Measurements from ENCODE around the gene YTHDC1. TPM values are rescaled to one million over a fixed set of nuclear protein-coding genes. Genes with fewer than 3 reads are reported as not detected.

Gene YTHDC1
- total and polyA plus RNA-seq, 5 experiments from 2014 or later, result 22.4 to 261 (median 39.3) TPM

DNA sequence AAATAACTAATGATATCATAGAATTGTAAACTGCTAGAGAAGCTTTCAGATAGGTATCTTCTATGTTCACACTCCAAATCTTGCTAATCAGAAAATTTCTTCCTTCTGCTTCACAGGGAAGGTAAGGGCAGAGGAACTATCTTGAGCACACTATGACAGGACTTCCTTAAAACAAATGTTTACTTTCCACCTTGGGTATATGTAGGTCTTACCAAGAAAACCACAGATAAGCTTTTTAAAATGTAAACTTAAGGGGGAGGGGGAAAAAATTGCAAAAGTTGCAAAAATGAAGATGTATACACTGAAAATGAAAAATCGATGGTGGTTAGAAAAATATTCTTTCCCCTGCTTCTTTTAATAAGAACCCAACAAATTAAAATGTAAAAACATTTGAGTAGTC lies 30.9 kb downstream of the YTHDC1 start:
- POLR2A ChIA-PET, result no interaction called here

DNA sequence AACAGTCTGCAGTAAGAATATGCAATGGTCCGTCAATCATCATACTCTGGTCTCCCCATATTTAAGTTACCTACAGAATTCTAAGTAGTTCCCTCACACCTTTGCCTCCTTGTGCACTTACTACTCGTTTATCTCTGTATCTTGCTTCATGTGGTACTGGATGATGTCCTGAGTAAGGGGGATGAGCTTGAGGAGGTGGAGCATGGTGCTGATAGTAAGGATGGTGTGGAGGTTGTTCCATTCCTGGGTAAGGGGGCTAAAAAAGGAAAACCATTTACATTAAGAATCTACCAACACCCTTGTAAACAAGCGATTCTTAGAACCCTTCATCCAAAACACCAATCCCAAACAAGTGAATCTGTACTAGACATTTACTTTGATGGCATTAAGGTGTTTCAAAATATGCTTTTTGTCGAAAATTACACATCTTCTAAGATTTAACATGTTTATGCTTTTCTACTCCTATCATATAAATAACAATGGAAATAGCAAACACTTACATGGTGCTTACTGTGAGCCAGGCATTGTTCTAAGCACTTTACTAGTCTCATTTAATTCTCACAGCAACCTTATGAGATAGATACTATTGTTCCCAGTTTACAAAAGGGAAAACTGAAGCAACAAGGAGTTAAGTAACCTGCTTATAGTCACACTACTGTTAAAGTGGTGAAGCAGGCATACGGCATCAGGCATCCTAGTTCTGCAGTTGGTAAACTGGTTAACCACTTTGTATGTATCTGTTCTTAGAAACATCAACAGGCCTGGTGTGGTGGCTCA lies 33.5 kb downstream of the YTHDC1 start:
- Mint-ChIP-seq H3K4me3 (no peak overlapping the region), H3K27me3 (no peaks in the 10 kb centered on the region), H3K27ac (peak overlapping the region in 7 of 10 donors; percentile 29 to 76 (median 66)), H3K36me3 (peaks cover 15 to 84% (median 25%) of the 10 kb centered on the region in 3 donors), H3K4me1 (peaks cover 2 to 8% (median 6%) of the 10 kb centered on the region in 4 donors), H3K9me3 (no peaks in the 10 kb centered on the region)
- no peak for DNase-seq
- POLR2A ChIA-PET, result no interaction called here
- ATAC-seq, result no peak

More for the DNA sequence above, 30.9 kb downstream of the YTHDC1 start:
- no peak for ATAC-seq
- Mint-ChIP-seq H3K4me3 (no peak overlapping the region), H3K27ac (peak overlapping the region in 6 of 10 donors; percentile 52 to 79 (median 65)), H3K9me3 (no peaks in the 10 kb centered on the region), H3K27me3 (no peaks in the 10 kb centered on the region), H3K36me3 (peaks cover 16 to 88% (median 17%) of the 10 kb centered on the region in 3 donors), H3K4me1 (peaks cover 2 to 13% (median 8%) of the 10 kb centered on the region in 4 donors)
- DNase-seq, result no peak

DNA sequence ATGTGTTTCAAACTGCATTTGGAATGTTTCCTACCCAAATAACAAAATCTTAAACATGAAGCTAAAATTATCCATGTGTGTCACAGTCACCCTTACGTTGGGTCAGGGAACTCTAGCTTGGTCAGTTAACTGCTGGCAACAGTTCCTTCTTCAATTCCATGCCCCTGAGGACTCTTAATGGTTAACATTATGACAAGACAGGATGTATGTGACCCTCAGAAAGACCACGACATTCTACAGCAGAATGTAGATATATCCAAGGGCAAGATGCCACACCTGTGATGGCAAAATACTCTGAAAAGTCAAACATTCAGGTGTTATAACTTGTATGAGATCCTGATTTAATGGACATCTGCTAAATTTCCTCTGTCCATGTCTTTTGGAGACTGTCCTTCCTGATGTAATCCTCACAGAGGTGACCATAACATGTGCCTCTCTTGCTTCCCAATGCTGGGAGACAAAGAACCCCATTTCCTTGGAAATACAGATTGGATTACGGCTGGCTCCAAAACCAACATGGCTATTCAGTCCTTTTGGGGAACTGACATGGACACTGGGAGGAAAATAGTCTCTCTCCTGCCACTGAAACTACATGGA lies 39.1 kb downstream of the YTHDC1 start:
- Mint-ChIP-seq H3K9me3 (no peaks in the 10 kb centered on the region), H3K4me1 (peaks cover 0 to 3% (median 0%) of the 10 kb centered on the region in 4 donors), H3K4me3 (no peak overlapping the region), H3K36me3 (peaks cover 11 to 36% (median 25%) of the 10 kb centered on the region in 3 donors), H3K27me3 (peaks cover 0 to 19% (median 2%) of the 10 kb centered on the region in 5 donors), H3K27ac (no peak overlapping the region)
- ATAC-seq (no peak), DNase-seq (no peak)
- POLR2A ChIA-PET, result no interaction called here

DNA sequence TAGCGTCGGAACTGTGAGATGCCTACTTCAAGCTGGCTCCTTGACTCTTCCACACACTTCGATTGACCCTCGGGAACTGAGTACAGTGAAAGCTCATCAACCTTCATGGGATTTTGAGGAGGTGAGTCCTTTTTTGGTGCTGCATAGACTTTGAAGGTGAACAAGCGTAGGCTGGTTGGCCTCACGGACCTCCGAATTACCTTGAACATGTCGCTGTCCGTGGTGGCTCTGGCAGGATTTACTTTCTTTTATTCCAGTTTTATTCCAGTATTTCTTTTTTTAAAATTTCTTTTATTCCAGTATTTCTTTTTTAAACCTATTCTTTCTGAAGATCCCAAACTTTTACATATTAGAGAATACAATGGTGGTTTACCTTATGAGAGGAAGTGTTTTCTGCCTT lies 45.2 kb downstream of the YTHDC1 start:
- H3K36me3 Mint-ChIP-seq, result no peaks in the 10 kb centered on the region
- no peak overlapping the region for H3K27ac Mint-ChIP-seq
- H3K4me1 Mint-ChIP-seq, result peaks cover 0 to 3% (median 0%) of the 10 kb centered on the region in 4 donors
- ATAC-seq (no peak), DNase-seq (no peak)
- no peaks in the 10 kb centered on the region for H3K9me3 Mint-ChIP-seq
- H3K4me3 Mint-ChIP-seq, result no peak overlapping the region
- peaks cover 8 to 35% (median 10%) of the 10 kb centered on the region in 5 donors for H3K27me3 Mint-ChIP-seq
- POLR2A ChIA-PET, result no interaction called here

DNA sequence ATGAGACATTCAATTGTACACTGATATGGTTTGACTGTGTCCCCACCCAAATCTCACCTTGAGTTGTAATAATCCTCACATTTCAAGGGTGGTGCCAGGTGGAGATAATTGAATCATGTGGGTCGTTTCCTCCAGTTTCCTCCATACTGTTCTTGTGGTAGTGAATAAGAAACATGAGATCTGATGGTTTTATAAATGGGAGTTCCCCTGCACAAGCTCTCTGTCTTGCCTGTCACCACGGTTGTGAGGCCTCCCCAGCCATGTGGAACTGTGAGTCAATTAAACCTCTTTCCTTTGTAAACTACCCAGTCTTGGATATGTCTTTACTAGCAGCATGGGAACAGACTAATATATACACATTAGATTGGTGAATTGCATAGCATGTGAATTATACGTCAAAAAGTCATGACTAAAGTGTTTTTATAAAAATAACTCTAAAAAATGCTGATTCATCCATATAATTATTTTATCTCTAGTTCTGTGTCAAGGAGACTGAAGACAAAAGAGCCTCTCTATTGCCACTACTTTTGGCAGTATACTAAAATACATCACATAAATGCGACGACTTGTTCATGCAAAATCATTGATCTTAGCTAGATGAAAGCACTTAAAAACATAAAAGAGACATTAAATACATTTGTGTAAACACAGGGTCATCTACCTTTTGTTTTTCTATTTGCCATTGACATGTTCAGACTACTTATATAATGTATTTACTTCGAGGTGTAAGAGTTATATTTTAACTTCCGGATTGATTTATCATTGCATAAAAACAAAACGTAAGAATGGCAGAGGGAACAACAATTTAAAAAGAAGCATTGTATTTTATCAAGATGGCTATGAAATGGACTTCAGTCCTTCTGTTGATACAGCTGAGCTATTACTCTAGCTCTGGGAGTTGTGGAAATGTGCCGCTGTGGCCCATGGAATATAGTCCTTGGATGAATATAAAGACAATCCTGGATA lies 50.1 kb downstream of the YTHDC1 start:
- no peak for DNase-seq
- peaks cover 0 to 16% (median 0%) of the 10 kb centered on the region in 9 donors for H3K9me3 Mint-ChIP-seq

DNA sequence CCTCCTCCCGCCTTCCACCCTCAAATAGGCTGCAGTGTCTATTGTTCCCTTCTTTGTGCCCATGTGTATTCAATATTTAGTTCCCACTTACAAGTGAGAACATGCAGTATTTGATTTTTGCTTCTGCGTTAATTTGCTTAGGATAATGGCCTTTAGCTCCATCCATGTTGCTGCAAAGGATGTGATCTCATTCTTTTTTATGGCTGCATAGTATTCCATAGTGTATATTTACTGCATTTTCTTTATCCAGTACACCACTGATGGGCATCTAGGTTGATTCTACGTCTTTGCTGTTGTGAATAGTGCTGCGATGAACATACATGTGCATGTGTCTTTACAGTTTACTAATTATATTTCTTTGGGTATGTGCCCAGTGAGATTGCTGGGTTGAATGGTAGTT lies 52.8 kb downstream of the YTHDC1 start:
- POLR2A ChIA-PET, result no interaction called here
- H3K4me3 Mint-ChIP-seq, result no peak overlapping the region
- no peak overlapping the region for H3K27ac Mint-ChIP-seq
- peaks cover 0 to 14% (median 5%) of the 10 kb centered on the region in 5 donors for H3K27me3 Mint-ChIP-seq
- H3K9me3 Mint-ChIP-seq, result peaks cover 0 to 18% (median 2%) of the 10 kb centered on the region in 9 donors
- peaks cover 0 to 4% (median 1%) of the 10 kb centered on the region in 3 donors for H3K36me3 Mint-ChIP-seq
- no peak for DNase-seq
- no peaks in the 10 kb centered on the region for H3K4me1 Mint-ChIP-seq
- ATAC-seq, result no peak

More for the DNA sequence above, 50.1 kb downstream of the YTHDC1 start:
- Mint-ChIP-seq H3K4me3 (no peak overlapping the region), H3K27ac (no peak overlapping the region), H3K4me1 (no peaks in the 10 kb centered on the region), H3K36me3 (peaks cover 0 to 4% (median 1%) of the 10 kb centered on the region in 3 donors), H3K27me3 (peaks cover 7 to 22% (median 10%) of the 10 kb centered on the region in 5 donors)
- POLR2A ChIA-PET, result no interaction called here
- ATAC-seq, result peak in 1 of 2 donors; percentile 23

DNA sequence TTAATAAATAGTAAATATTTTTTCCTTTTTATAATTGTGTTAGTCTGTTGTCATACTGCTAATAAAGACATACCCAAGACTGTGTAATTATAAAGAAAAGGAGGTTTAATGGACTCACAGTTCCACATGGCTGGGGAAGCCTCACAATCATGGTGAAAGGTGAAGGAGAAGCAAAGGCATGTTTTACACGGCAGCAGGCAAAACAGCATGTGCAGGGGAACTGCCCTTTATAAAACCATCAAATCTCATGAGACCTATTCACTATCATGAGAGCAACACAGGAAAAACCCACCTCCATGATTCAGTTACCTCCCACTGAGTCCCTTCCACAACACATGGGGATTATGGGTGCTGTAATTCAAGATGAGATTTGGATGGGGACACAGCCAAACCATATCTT lies 58.6 kb downstream of the YTHDC1 start:
- no peaks in the 10 kb centered on the region for H3K36me3 Mint-ChIP-seq
- POLR2A ChIA-PET, result no interaction called here
- no peak for ATAC-seq

DNA sequence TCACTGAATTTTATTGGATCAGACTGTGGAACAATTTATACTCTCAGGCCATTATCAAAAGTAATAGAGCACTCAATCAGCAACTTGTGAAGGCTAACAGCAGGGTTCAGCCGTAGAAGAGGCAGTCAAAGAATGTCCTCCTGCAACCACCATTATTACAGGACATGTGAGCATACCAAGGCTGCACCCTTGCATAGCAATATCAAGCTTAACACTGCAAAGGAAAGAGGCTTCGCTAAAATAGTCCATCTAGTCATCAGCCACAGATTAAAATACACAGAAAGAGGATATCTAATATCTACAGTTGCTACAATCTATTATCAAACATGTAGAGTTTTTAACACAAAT lies 61.5 kb downstream of the YTHDC1 start:
- H3K27ac Mint-ChIP-seq, result no peak overlapping the region
- ATAC-seq (no peak), DNase-seq (no peak)
- POLR2A ChIA-PET, result no interaction called here
- no peak overlapping the region for H3K4me3 Mint-ChIP-seq
- no peaks in the 10 kb centered on the region for H3K4me1 Mint-ChIP-seq
- H3K9me3 Mint-ChIP-seq, result peaks cover 0 to 17% (median 8%) of the 10 kb centered on the region in 9 donors
- H3K36me3 Mint-ChIP-seq, result no peaks in the 10 kb centered on the region
- peaks cover 0 to 7% (median 0%) of the 10 kb centered on the region in 5 donors for H3K27me3 Mint-ChIP-seq

More for the DNA sequence above, 58.6 kb downstream of the YTHDC1 start:
- no peaks in the 10 kb centered on the region for H3K4me1 Mint-ChIP-seq
- H3K9me3 Mint-ChIP-seq, result peaks cover 0 to 17% (median 8%) of the 10 kb centered on the region in 9 donors
- no peak overlapping the region for H3K27ac Mint-ChIP-seq
- DNase-seq, result no peak
- peaks cover 0 to 14% (median 6%) of the 10 kb centered on the region in 5 donors for H3K27me3 Mint-ChIP-seq
- H3K4me3 Mint-ChIP-seq, result no peak overlapping the region

DNA sequence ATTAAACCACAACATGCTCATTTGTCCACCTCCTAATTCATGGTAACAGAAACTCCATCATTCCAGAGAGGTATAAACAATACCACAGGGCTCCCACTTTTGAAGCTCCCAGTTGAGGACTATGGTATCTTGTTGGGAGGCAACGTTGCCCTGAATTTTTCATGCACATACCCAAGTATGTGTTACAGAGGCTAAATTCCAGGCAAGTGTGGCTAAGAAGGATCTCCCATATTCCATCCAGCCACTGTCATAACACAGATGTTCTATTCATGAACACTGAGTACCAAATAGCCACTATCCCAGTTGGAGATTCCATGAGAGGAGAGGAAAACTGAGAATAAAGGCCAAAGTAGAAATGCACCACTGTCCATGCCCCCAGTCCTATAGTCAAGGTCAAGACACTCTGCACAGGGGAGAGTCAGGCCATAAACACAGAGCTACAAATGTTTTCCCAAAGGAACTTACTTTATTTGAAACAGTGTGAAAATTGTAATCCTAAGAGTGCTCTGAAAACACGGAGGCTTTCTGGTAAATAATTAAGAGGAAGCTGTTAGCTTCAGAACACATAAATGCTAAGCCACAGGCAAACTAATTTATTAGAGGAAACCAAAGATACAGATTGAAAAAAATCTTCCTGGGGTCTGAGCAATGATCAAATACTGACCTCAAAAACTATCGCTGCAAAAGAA lies 62.0 kb downstream of the YTHDC1 start:
- DNase-seq, result no peak
- H3K4me1 Mint-ChIP-seq, result no peaks in the 10 kb centered on the region
- no peak for ATAC-seq
- H3K4me3 Mint-ChIP-seq, result no peak overlapping the region
- H3K36me3 Mint-ChIP-seq, result no peaks in the 10 kb centered on the region
- no peak overlapping the region for H3K27ac Mint-ChIP-seq
- H3K9me3 Mint-ChIP-seq, result peaks cover 0 to 17% (median 8%) of the 10 kb centered on the region in 9 donors
- POLR2A ChIA-PET, result no interaction called here
- H3K27me3 Mint-ChIP-seq, result peaks cover 0 to 7% (median 0%) of the 10 kb centered on the region in 5 donors

DNA sequence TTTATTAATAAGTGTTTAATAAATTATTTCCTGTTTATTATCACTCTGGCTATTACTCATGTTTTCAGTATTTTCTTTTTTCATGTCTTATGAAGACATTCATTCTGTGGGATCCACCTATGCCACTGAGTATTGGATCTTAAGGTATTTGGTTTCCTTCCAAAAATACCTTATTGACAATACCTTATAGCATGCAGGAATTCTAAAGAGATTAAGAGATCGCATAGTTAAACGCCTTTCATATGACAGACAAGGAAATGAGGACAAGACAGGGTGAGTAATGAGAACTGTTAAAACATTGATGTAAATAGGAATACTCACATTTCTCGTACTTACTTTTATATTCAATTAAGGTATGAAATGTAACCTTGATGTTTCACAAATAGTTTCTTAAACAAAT lies 66.2 kb downstream of the YTHDC1 start:
- Mint-ChIP-seq H3K36me3 (no peaks in the 10 kb centered on the region), H3K27me3 (peaks cover 0 to 6% (median 4%) of the 10 kb centered on the region in 5 donors)
- POLR2A ChIA-PET, result no interaction called here

DNA sequence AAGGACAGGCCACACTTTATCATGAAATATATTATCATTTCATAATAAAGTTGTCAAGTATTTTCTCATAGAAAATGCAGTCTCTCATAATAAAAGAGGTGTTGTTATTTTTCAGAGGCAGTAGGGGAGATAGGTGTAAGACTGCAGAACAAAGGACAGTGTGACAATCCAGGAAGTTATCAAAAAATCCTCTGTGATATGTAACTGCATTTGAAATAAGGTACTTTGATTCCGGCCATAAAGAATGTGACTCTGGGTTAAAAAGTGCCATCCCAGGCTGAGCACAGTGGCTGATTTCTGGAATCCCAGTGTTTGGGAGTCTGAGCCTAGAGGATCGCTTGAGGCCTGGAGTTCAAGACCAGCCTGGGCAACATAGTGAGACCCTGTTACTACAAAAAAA lies 66.8 kb downstream of the YTHDC1 start:
- H3K4me3 Mint-ChIP-seq, result no peak overlapping the region
- H3K9me3 Mint-ChIP-seq, result no peaks in the 10 kb centered on the region
- no peak overlapping the region for H3K27ac Mint-ChIP-seq
- H3K36me3 Mint-ChIP-seq, result no peaks in the 10 kb centered on the region
- DNase-seq (no peak), ATAC-seq (no peak)
- POLR2A ChIA-PET, result no interaction called here
- no peaks in the 10 kb centered on the region for H3K4me1 Mint-ChIP-seq
- H3K27me3 Mint-ChIP-seq, result peaks cover 0 to 9% (median 3%) of the 10 kb centered on the region in 5 donors

More for the DNA sequence above, 66.2 kb downstream of the YTHDC1 start:
- no peak for ATAC-seq
- Mint-ChIP-seq H3K9me3 (no peaks in the 10 kb centered on the region), H3K4me1 (no peaks in the 10 kb centered on the region), H3K27ac (no peak overlapping the region), H3K4me3 (no peak overlapping the region)
- DNase-seq, result no peak

Measured in naive thymus-derived CD8-positive, alpha-beta T cell (primary cell).